WTC11 (cell line): ENCODE measurements around the gene ASTN1. TPM values are rescaled to one million over a fixed set of nuclear protein-coding genes. Genes with fewer than 3 reads are reported as not detected.
A peak's percentile ranks its signal among the peaks of the same experiment; 100 is the strongest.

Experiments used
- ATAC-seq: fragments of 200-7000 bp; cut with Tn5 transposase; 2 replicates; pipeline ENCODE4 v1.10.0; 2021; ENCODE audit warnings: mild to moderate bottlenecking, moderate library complexity
- CTCF ChIA-PET: fragments of 300-600 bp; sonication (Branson Sonifier 250); formaldehyde crosslinking; loops from one replicate; lab custom pipeline; 2021; ENCODE audit warnings: antibody characterized with exemption; lab: Charles Lee
- POLR2A ChIA-PET: fragments of 350-600 bp; sonication (Branson Sonifier 250); formaldehyde crosslinking; loops from one replicate; lab custom pipeline; 2021; ENCODE audit warnings: antibody characterized with exemption; lab: Charles Lee
- DNase-seq: peaks from one replicate; pipeline ENCODE4 v3.0.0; 2021; ENCODE audit warnings: low spot score
- H3K27ac Mint-ChIP-seq: 2 replicates; pipeline ENCODE4 v1.8.0; 2021; ENCODE audit warnings: mixed read lengths
- H3K27me3 Mint-ChIP-seq: 2 replicates; pipeline ENCODE4 v1.8.0; 2021; ENCODE audit warnings: low read depth, mild to moderate bottlenecking, moderate library complexity, mixed read lengths
- H3K36me3 Mint-ChIP-seq: 2 replicates; pipeline ENCODE4 v1.8.0; 2021; ENCODE audit warnings: mixed read lengths
- H3K4me1 Mint-ChIP-seq: 2 replicates; pipeline ENCODE4 v1.8.0; 2022; ENCODE audit warnings: mixed read lengths
- H3K4me3 Mint-ChIP-seq: 2 replicates; pipeline ENCODE4 v1.8.0; 2021; ENCODE audit warnings: mild to moderate bottlenecking, moderate library complexity, mixed read lengths
- H3K9me3 Mint-ChIP-seq: 2 replicates; pipeline ENCODE4 v1.8.0; 2021; ENCODE audit warnings: mixed read lengths
- AFF4 ChIP-seq: sonication (generic); formaldehyde crosslinking; IDR thresholded peaks from 2 replicates; pipeline ENCODE4 v1.8.1; 2023; ENCODE audit warnings: mild to moderate bottlenecking, missing genetic modification reagents, borderline replicate concordance
- CREB1 ChIP-seq: sonication (generic); formaldehyde crosslinking; IDR thresholded peaks from 2 replicates; pipeline ENCODE4 v1.8.0; 2023; ENCODE audit warnings: mild to moderate bottlenecking, missing genetic modification reagents
- CTCF ChIP-seq: fragments of 200-600 bp; IDR thresholded peaks from 2 replicates; pipeline ENCODE4 v1.8.0; 2022; ENCODE audit warnings: antibody characterized with exemption
- ESRRA ChIP-seq: sonication (generic); formaldehyde crosslinking; IDR thresholded peaks from 2 replicates; pipeline ENCODE4 v1.8.1; 2022; ENCODE audit warnings: mild to moderate bottlenecking, missing genetic modification reagents, borderline replicate concordance
- FOXP1 ChIP-seq: sonication (generic); formaldehyde crosslinking; IDR thresholded peaks from 2 replicates; pipeline ENCODE4 v1.8.0; 2022; ENCODE audit warnings: missing genetic modification reagents, mild to moderate bottlenecking, moderate library complexity, borderline replicate concordance
- GRHL2 ChIP-seq: fragments of 250-450 bp; sonication (Bioruptor Pico); IDR thresholded peaks from 2 replicates; pipeline ENCODE4 v1.8.0; 2022; ENCODE audit warnings: mild to moderate bottlenecking, moderate library complexity; ENCODE audit not compliant: insufficient replicate concordance, severe bottlenecking
- IRF2 ChIP-seq: sonication (generic); formaldehyde crosslinking; IDR thresholded peaks from 2 replicates; pipeline ENCODE4 v1.8.0; 2022; ENCODE audit warnings: low read depth, missing genetic modification reagents, borderline replicate concordance
- KAT7 ChIP-seq: sonication (generic); formaldehyde crosslinking; IDR thresholded peaks from 2 replicates; pipeline ENCODE4 v1.8.1; 2023; ENCODE audit warnings: missing genetic modification reagents, mild to moderate bottlenecking, borderline replicate concordance
- NFE2L1 ChIP-seq: sonication (generic); formaldehyde crosslinking; IDR thresholded peaks from 2 replicates; pipeline ENCODE4 v1.8.1; 2023; ENCODE audit warnings: missing genetic modification reagents
- NR1H2 ChIP-seq: sonication (generic); formaldehyde crosslinking; IDR thresholded peaks from 2 replicates; pipeline ENCODE4 v1.9.0; 2021; ENCODE audit warnings: mild to moderate bottlenecking, moderate library complexity, missing genetic modification reagents
- NR2C2 ChIP-seq: sonication (generic); formaldehyde crosslinking; IDR thresholded peaks from 2 replicates; pipeline ENCODE4 v1.8.0; 2022; ENCODE audit warnings: mild to moderate bottlenecking, missing genetic modification reagents
- PREB ChIP-seq: sonication (generic); formaldehyde crosslinking; IDR thresholded peaks from 2 replicates; pipeline ENCODE4 v1.8.1; 2022; ENCODE audit warnings: mild to moderate bottlenecking, missing genetic modification reagents, moderate library complexity, borderline replicate concordance
- PRRX2 ChIP-seq: fragments of 250-450 bp; sonication (Bioruptor Pico); IDR thresholded peaks from 2 replicates; pipeline ENCODE4 v1.8.0; 2021; ENCODE audit warnings: mild to moderate bottlenecking
- RELA ChIP-seq: sonication (generic); formaldehyde crosslinking; IDR thresholded peaks from 2 replicates; pipeline ENCODE4 v1.8.1; 2022; ENCODE audit warnings: missing genetic modification reagents, mild to moderate bottlenecking, borderline replicate concordance
- ZBTB21 ChIP-seq: sonication (generic); formaldehyde crosslinking; IDR thresholded peaks from 2 replicates; pipeline ENCODE4 v1.8.1; 2023; ENCODE audit warnings: mild to moderate bottlenecking, missing genetic modification reagents, borderline replicate concordance
- ZNF232 ChIP-seq: sonication (generic); formaldehyde crosslinking; IDR thresholded peaks from 2 replicates; pipeline ENCODE4 v1.8.0; 2022; ENCODE audit warnings: mild to moderate bottlenecking, missing genetic modification reagents
- ZNF281 ChIP-seq: sonication (generic); formaldehyde crosslinking; IDR thresholded peaks from 2 replicates; pipeline ENCODE4 v1.8.0; 2023; ENCODE audit warnings: mild to moderate bottlenecking, missing genetic modification reagents
- ZNF396 ChIP-seq: fragments of 250-450 bp; sonication (Bioruptor Pico); IDR thresholded peaks from 2 replicates; pipeline ENCODE4 v1.8.0; 2021; ENCODE audit warnings: mild to moderate bottlenecking, moderate library complexity, borderline replicate concordance
- ZNF416 ChIP-seq: fragments of 250-450 bp; sonication (Bioruptor Pico); IDR thresholded peaks from 2 replicates; pipeline ENCODE4 v1.9.0; 2021; ENCODE audit warnings: mild to moderate bottlenecking, inconsistent platforms
- ZNF423 ChIP-seq: fragments of 250-450 bp; sonication (Bioruptor Pico); IDR thresholded peaks from 2 replicates; pipeline ENCODE4 v2.1.2; 2022; ENCODE audit warnings: mild to moderate bottlenecking, moderate library complexity
- total RNA-seq: library from RNA; stranded (reverse); gene quantifications from 3 replicates; pipeline ENCODE4 v1.2.3, GENCODE V29; 2021
- TF ChIP-seq, protein P1 (sequence below): sonication (generic); formaldehyde crosslinking; IDR thresholded peaks from 2 replicates; pipeline ENCODE4 v1.8.0; 2023; ENCODE audit warnings: missing genetic modification reagents
- TF ChIP-seq, protein P2 (sequence below): sonication (generic); formaldehyde crosslinking; IDR thresholded peaks from 2 replicates; pipeline ENCODE4 v1.8.1; 2023; ENCODE audit warnings: mild to moderate bottlenecking, missing genetic modification reagents, moderate library complexity

The ASTN1 gene
- total RNA-seq, 1 experiment from 2014 or later: 3.4 TPM

GRCh38 chr1:176905648-176906047 is 258.9 kb downstream of the ASTN1 start (continued):
- no peak for TF ChIP-seq AFF4 (CRISPR knock-in tag)
- TF ChIP-seq NFE2L1 (CRISPR knock-in tag): no peak
- TF ChIP-seq, protein P1, sequence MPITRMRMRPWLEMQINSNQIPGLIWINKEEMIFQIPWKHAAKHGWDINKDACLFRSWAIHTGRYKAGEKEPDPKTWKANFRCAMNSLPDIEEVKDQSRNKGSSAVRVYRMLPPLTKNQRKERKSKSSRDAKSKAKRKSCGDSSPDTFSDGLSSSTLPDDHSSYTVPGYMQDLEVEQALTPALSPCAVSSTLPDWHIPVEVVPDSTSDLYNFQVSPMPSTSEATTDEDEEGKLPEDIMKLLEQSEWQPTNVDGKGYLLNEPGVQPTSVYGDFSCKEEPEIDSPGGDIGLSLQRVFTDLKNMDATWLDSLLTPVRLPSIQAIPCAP: no peak
- no peak for TF ChIP-seq PRRX2 (CRISPR knock-in tag)
- no peak for TF ChIP-seq NR2C2 (CRISPR knock-in tag)
- TF ChIP-seq ZBTB21 (CRISPR knock-in tag): no peak
- TF ChIP-seq CTCF: no peak
- TF ChIP-seq NR1H2 (CRISPR knock-in tag): no peak
- no peak for TF ChIP-seq FOXP1

GRCh38 chr1:176904057-176904751 is 260.3 kb downstream of the ASTN1 start:
- POLR2A ChIA-PET: no interaction called here
- TF ChIP-seq KAT7: no peak
- no peak for TF ChIP-seq ZNF232 (CRISPR knock-in tag)
- TF ChIP-seq, protein P2, sequence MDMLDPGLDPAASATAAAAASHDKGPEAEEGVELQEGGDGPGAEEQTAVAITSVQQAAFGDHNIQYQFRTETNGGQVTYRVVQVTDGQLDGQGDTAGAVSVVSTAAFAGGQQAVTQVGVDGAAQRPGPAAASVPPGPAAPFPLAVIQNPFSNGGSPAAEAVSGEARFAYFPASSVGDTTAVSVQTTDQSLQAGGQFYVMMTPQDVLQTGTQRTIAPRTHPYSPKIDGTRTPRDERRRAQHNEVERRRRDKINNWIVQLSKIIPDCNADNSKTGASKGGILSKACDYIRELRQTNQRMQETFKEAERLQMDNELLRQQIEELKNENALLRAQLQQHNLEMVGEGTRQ (CRISPR knock-in tag): no peak
- no peak for TF ChIP-seq CREB1 (CRISPR knock-in tag)
- peak; percentile 36; the same call in 1 of the 2 replicates for TF ChIP-seq ZNF423 (CRISPR knock-in tag)
- TF ChIP-seq GRHL2 (CRISPR knock-in tag): no peak
- no peak for TF ChIP-seq ZNF416 (CRISPR knock-in tag)
- TF ChIP-seq, all 79 proteins: peak for 1
- no peaks in the 10 kb centered on the region for H3K36me3 Mint-ChIP-seq
- H3K27me3 Mint-ChIP-seq: no peaks in the 10 kb centered on the region
- no peak overlapping the region; the same call in 1 of the 2 replicates for H3K4me3 Mint-ChIP-seq
- H3K4me1 Mint-ChIP-seq: peaks cover 15% of the 10 kb centered on the region
- CTCF ChIA-PET: interaction anchor here (1.0 to 4.0 kb wide), 7 partner anchors 8 to 450 kb away, joined by 3 to 28 read pairs (median 5); no protein-coding TSS in a partner anchor
- DNase-seq (no peak), ATAC-seq (peak; percentile 55)
- H3K9me3 Mint-ChIP-seq: no peaks in the 10 kb centered on the region; the same call in 1 of the 2 replicates
- no peak overlapping the region for H3K27ac Mint-ChIP-seq

DNA sequence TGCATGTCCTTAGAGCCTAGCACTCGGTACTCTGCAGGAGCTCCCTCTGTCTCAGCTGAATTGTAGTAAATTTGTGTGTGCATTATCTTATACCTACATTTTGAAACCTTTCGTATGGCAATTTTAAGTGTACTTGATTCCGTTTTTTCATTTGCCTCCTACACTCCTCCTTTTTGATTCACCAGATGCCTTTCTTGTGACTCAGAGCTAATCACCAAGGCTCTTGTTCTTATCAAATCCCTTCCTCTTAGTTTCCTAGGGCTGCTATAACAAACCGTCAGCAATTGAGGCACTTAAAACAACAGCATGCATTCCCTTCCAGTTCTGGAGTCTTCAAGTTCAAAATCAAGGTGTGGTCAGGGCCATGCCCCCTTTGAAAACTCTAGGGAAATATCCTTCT is 261.0 kb downstream of the ASTN1 start:
- Mint-ChIP-seq H3K4me1 (peaks cover 15% of the 10 kb centered on the region), H3K27ac (no peak overlapping the region), H3K36me3 (no peaks in the 10 kb centered on the region), H3K9me3 (no peaks in the 10 kb centered on the region), H3K27me3 (no peaks in the 10 kb centered on the region), H3K4me3 (no peak overlapping the region)
- CTCF ChIA-PET: interaction anchor here (1.0 to 4.0 kb wide), 8 partner anchors 9 to 452 kb away, joined by 3 to 28 read pairs (median 4); no protein-coding TSS in a partner anchor
- ATAC-seq: no peak
- POLR2A ChIA-PET: no interaction called here
- no peak for DNase-seq
- no peak for TF ChIP-seq ZNF416 (CRISPR knock-in tag)
- no peak for TF ChIP-seq ESRRA
- no peak for TF ChIP-seq RELA
- TF ChIP-seq PREB (CRISPR knock-in tag): no peak
- TF ChIP-seq ZNF396: no peak
- TF ChIP-seq ZNF281: no peak
- TF ChIP-seq GRHL2 (CRISPR knock-in tag): no peak
- TF ChIP-seq IRF2 (CRISPR knock-in tag): no peak
